Mammary epithelial cell (primary cell): ENCODE results near the gene EPN3.

ENCODE experiments used
- EZH2 ChIP-seq: IDR thresholded peaks from 2 replicates; pipeline ENCODE4 v1.6.1; 2012; ENCODE audit warnings: low read length, inconsistent platforms, borderline replicate concordance
- TF ChIP-seq, protein P1 (sequence below), 2 donors: IDR thresholded peaks in 1 of 2; conservative IDR thresholded peaks in 1 of 2; 2 replicates each; pipeline ENCODE4 v1.5.1; 2011 to 2012; ENCODE audit warnings: inconsistent platforms in 2 of 2, low read length in 2 of 2, mild to moderate bottlenecking in 2 of 2, control low read depth in 1 of 2, low read depth in 1 of 2; ENCODE audit not compliant: insufficient read depth in 1 of 2; ENCODE audit errors: extremely low read depth in 1 of 2

- TF ChIP-seq, protein P1, sequence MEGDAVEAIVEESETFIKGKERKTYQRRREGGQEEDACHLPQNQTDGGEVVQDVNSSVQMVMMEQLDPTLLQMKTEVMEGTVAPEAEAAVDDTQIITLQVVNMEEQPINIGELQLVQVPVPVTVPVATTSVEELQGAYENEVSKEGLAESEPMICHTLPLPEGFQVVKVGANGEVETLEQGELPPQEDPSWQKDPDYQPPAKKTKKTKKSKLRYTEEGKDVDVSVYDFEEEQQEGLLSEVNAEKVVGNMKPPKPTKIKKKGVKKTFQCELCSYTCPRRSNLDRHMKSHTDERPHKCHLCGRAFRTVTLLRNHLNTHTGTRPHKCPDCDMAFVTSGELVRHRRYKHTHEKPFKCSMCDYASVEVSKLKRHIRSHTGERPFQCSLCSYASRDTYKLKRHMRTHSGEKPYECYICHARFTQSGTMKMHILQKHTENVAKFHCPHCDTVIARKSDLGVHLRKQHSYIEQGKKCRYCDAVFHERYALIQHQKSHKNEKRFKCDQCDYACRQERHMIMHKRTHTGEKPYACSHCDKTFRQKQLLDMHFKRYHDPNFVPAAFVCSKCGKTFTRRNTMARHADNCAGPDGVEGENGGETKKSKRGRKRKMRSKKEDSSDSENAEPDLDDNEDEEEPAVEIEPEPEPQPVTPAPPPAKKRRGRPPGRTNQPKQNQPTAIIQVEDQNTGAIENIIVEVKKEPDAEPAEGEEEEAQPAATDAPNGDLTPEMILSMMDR (conservative IDR thresholded peaks at IDR 0.05 in 1 of 2, IDR thresholded peaks at IDR 0.05 in 1 of 2; ENCODE audit: extremely low read depth in 1 of 2, insufficient read depth in 1 of 2, low read depth in 1 of 2, low read length in 2 of 2): no peak
- no peak for TF ChIP-seq EZH2
Measured at GRCh38 chr17:50520483-50520882, 12.1 kb upstream of the EPN3 start.
